ENCODE measurements around the gene ITGAV. TPM values are rescaled to one million over a fixed set of nuclear protein-coding genes. Genes with fewer than 3 reads are reported as not detected.

Gene ITGAV
- total RNA-seq, 4 donors from 2014 or later: 66.7 to 132 (median 87.2) TPM

DNA sequence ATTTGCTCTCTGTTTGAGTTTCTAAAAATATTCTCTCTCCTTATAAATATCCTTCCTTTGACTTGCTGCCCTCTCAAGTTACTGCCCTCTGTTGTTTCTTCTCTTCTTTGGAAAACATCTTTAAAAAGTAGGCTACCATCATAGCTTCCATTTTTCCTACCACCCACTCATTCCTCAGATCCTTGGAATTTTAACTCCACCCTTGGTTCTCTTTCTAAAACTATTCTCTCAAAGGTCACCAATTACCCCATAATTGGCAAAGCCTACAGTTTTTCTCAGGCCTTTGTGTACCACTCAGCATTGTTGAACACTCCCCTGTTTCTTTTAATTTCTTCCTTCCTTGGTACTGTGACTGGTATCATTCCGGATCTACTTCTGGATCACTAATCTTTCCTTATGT is 43.0 kb upstream of the ITGAV start:
- Histone ChIP-seq H3K9me3 (no peaks in the 10 kb centered on the region), H3K27me3 (no peaks in the 10 kb centered on the region), H3K4me3 (no peak overlapping the region), H3K4me1 (peaks cover 22% of the 10 kb centered on the region), H3K27ac (no peak overlapping the region), H3K36me3 (no peaks in the 10 kb centered on the region)
- DNase-seq (ENCODE audit: low spot score in 2 of 2): no peak
- 0% methylated on average over 1 of the region's 1 CpG for WGBS
- TF ChIP-seq POLR2A (IDR thresholded peaks at IDR 0.05) (no peak), POLR2AphosphoS5 (IDR thresholded peaks at IDR 0.05) (no peak), EP300 (IDR thresholded peaks at IDR 0.05) (no peak)
- TF ChIP-seq, protein P1, sequence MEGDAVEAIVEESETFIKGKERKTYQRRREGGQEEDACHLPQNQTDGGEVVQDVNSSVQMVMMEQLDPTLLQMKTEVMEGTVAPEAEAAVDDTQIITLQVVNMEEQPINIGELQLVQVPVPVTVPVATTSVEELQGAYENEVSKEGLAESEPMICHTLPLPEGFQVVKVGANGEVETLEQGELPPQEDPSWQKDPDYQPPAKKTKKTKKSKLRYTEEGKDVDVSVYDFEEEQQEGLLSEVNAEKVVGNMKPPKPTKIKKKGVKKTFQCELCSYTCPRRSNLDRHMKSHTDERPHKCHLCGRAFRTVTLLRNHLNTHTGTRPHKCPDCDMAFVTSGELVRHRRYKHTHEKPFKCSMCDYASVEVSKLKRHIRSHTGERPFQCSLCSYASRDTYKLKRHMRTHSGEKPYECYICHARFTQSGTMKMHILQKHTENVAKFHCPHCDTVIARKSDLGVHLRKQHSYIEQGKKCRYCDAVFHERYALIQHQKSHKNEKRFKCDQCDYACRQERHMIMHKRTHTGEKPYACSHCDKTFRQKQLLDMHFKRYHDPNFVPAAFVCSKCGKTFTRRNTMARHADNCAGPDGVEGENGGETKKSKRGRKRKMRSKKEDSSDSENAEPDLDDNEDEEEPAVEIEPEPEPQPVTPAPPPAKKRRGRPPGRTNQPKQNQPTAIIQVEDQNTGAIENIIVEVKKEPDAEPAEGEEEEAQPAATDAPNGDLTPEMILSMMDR (IDR thresholded peaks at IDR 0.05): no peak

GRCh38 chr2:186551323-186552050 is 38.4 kb upstream of the ITGAV start:
- Histone ChIP-seq H3K27ac (no peak overlapping the region), H3K4me1 (no peaks in the 10 kb centered on the region), H3K9me3 (no peaks in the 10 kb centered on the region), H3K4me3 (no peak overlapping the region), H3K27me3 (no peaks in the 10 kb centered on the region), H3K36me3 (no peaks in the 10 kb centered on the region)
- TF ChIP-seq POLR2A (IDR thresholded peaks at IDR 0.05) (no peak), POLR2AphosphoS5 (IDR thresholded peaks at IDR 0.05) (no peak), EP300 (IDR thresholded peaks at IDR 0.05) (no peak)
- TF ChIP-seq, protein P1 (IDR thresholded peaks at IDR 0.05): no peak
- DNase-seq (ENCODE audit: low spot score in 2 of 2): no peak
- 76% methylated on average over 8 of the region's 8 CpGs for WGBS

DNA sequence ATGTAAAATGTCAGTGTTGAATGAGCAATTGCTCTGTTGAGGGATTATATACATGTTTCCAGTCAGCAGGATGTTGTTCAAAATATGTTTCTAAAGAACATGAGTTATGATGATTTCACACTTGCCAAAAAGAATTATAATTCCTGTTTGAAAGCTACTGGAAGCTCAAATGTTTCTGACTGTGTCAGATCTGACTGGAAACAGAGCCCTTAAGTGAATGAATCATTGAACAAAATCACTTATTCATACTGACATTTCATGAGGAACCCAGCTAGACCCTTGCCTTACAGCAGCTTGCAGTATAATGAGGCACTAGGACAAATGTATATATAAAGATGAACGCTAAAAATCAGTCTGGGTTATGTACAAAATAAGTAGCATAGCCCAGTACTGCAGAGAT is 35.4 kb upstream of the ITGAV start:
- TF ChIP-seq EP300 (IDR thresholded peaks at IDR 0.05) (no peak), POLR2AphosphoS5 (IDR thresholded peaks at IDR 0.05) (no peak), POLR2A (IDR thresholded peaks at IDR 0.05) (no peak)
- TF ChIP-seq, protein P1 (IDR thresholded peaks at IDR 0.05): no peak
- no peaks in the 10 kb centered on the region for H3K36me3 ChIP-seq
- no peaks in the 10 kb centered on the region for H3K4me1 ChIP-seq
- WGBS: 64% methylated on average over 1 of the region's 1 CpG
- no peak overlapping the region for H3K4me3 ChIP-seq
- no peak overlapping the region for H3K27ac ChIP-seq
- no peaks in the 10 kb centered on the region for H3K27me3 ChIP-seq
- no peak for DNase-seq (ENCODE audit: low spot score in 2 of 2)
- H3K9me3 ChIP-seq: no peaks in the 10 kb centered on the region

DNA sequence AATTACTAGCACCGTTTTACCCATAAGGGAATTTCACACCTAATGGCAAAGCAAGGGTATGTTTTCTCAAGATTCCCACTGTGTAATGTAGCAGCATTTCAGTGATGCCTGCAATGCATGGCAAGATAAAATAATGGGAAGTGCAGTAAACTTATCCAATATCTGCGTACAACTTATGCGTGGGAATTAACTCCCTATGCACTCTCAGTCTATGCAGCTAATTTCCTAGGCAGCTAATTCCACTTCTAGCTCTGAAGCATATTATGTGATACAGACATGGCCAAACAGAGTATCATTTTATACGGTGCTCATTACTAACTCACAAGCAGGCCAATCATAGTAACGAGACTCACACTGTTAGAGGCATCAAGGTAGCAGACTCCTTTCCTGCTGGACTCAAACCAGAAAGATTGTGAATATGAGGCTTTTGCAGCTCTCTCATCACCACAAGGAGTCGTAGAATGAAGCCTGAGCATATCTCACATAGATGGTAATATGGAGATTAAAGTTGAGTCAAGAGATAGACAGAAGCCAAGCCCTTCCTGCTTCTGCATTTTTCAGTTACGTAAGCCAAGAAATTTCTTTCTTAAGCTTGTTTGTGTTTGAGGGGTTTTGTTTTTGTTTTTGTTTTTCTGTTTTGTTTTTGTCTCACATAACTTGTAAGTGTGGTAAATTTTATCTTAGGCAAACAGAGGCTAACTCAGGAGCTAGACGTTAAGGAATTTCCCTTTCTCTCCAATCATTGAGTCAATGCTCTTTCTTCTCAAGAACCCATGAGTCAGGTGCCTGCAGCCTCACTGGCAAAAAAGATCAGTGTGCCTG is 34.8 kb upstream of the ITGAV start:
- no peak overlapping the region for H3K4me3 ChIP-seq
- no peak for TF ChIP-seq EP300 (IDR thresholded peaks at IDR 0.05)
- TF ChIP-seq POLR2AphosphoS5 (IDR thresholded peaks at IDR 0.05): no peak
- TF ChIP-seq POLR2A (IDR thresholded peaks at IDR 0.05): no peak
- TF ChIP-seq, protein P1 (IDR thresholded peaks at IDR 0.05): no peak
- no peak overlapping the region for H3K27ac ChIP-seq
- no peaks in the 10 kb centered on the region for H3K4me1 ChIP-seq
- H3K36me3 ChIP-seq: no peaks in the 10 kb centered on the region
- DNase-seq (ENCODE audit: low spot score in 2 of 2): no peak
- H3K27me3 ChIP-seq: no peaks in the 10 kb centered on the region
- 71% methylated on average over 8 of the region's 8 CpGs for WGBS
- no peaks in the 10 kb centered on the region for H3K9me3 ChIP-seq

All from suprapubic skin (tissue), 4 donors.